Kidney epithelial cell (primary cell): ENCODE measurements around the gene ACP3. TPM values are rescaled to one million over a fixed set of nuclear protein-coding genes. Genes with fewer than 3 reads are reported as not detected.

Experiments used
- DNase-seq: peaks from one replicate; pipeline ENCODE4 v3.0.0-alpha.2; 2010; ENCODE audit warnings: low read depth
- H3K27me3 ChIP-seq: 2 replicates; pipeline ENCODE4 v1.6.0; 2011; ENCODE audit warnings: low read length; ENCODE audit not compliant: control insufficient read depth, insufficient read depth
- H3K36me3 ChIP-seq: 2 replicates; pipeline ENCODE4 v1.5.1; 2011; ENCODE audit warnings: low read length; ENCODE audit not compliant: control insufficient read depth, insufficient read depth
- H3K4me3 ChIP-seq: 2 replicates; pipeline ENCODE4 v1.5.1; 2011; ENCODE audit warnings: low read depth, mild to moderate bottlenecking, control low read depth, low read length
- CTCF ChIP-seq: IDR thresholded peaks from 2 replicates; pipeline ENCODE4 v1.5.1; 2011; ENCODE audit warnings: mild to moderate bottlenecking, moderate library complexity, low read length, control low read depth, inconsistent platforms; ENCODE audit not compliant: insufficient read depth, poor library complexity, severe bottlenecking
- total RNA-seq: library from RNA; depleted of rRNA; stranded (reverse); fragments of >200 nt; gene quantifications from 2 replicates; pipeline ENCODE4 v1.2.3, GENCODE V29; 2015

ACP3 gene
- total RNA-seq, 1 donor from 2014 or later, result 0.46 TPM

DNA sequence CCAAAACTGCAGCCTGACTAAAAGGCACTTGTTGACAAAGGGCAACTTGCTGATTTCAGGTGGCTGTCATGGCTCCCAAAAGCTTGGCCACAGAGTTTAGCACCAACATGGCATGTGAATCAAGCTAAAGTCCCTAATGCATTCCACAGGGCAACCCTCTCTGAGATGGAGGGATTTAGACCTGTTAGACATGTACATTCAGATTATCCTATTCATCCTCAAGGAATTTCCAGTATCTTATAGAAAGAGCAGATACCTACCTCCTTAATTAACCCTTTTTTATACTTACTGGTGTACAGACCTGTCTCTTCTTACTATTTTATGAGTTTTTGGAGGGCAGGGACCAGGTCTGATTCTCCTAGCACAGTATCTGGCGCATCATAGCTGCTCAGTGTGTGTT, 31.3 kb downstream of the ACP3 start:
- TF ChIP-seq CTCF, result no peak
- no peaks in the 10 kb centered on the region for H3K36me3 ChIP-seq
- no peak overlapping the region for H3K4me3 ChIP-seq
- DNase-seq, result no peak
- H3K27me3 ChIP-seq, result no peaks in the 10 kb centered on the region

DNA sequence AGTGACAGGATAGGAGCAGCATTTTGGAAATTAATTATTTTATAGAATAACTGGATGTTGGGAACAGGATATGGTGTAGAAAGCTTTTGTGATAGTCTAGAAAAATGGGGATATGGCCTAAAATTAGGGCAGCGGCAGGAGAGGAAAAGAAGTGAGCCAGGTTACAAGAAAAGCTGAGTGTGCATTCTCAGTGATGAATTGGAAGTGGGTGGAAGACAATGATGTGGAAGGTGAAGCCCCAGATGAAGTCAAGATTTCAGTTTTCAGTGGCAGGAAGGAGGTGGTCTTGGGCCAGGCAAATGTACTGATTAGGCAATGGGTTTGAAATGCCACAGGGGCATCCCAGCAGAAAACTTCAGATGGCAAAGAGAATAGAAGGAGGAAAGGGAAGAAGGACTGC, 33.6 kb downstream of the ACP3 start:
- TF ChIP-seq CTCF, result no peak
- no peak overlapping the region for H3K4me3 ChIP-seq
- H3K27me3 ChIP-seq, result no peaks in the 10 kb centered on the region
- DNase-seq, result no peak
- no peaks in the 10 kb centered on the region for H3K36me3 ChIP-seq

- H3K27me3 ChIP-seq, result no peaks in the 10 kb centered on the region
- no peak overlapping the region for H3K4me3 ChIP-seq
- TF ChIP-seq CTCF, result no peak
- no peak for DNase-seq
- no peaks in the 10 kb centered on the region for H3K36me3 ChIP-seq
These were observed 34.1 kb downstream of the ACP3 start for GRCh38 chr3:132351222-132351806.

GRCh38 chr3:132352556-132353143, 35.4 kb downstream of the ACP3 start:
- peak; percentile 25 for DNase-seq

DNA sequence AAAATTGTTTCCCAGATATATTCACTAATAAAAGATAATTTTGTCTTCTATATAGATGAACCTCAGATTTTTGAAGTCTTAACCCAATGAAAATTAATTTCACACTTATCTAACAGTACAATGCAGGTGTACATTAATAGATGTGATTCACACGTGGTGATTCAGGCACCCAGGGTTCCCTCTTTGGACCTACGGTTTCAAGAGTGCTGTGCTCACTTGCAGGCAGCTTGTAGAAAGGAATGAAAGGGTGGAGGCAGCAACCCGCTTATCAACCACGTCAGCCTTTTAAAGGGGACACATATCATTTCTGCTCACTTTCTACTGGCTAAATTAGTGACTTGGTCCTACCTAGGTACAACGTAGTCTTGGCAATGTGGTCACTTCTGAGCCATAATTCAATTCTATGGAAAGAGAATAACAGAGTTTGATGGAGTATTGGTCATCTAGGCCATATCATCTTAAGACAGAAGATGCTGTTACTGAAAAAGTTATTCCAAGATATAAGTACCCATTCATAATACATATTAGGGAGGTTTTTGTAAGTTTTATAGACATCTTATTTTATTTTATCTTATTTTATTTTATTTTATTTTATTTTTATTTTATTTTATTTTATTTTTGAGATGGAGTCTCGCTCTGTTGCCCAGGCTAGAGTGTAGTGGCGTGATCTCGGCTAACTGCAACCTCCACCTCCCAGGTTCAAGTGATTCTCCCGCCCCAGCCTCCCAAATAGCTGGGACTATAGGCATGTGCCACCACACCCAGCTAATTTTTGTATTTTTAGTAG, 37.9 kb downstream of the ACP3 start:
- no peaks in the 10 kb centered on the region for H3K36me3 ChIP-seq
- DNase-seq, result peak; percentile 10
- TF ChIP-seq CTCF, result no peak
- no peaks in the 10 kb centered on the region for H3K27me3 ChIP-seq
- H3K4me3 ChIP-seq, result no peak overlapping the region

More at GRCh38 chr3:132352556-132353143, 35.4 kb downstream of the ACP3 start:
- Histone ChIP-seq H3K36me3 (no peaks in the 10 kb centered on the region), H3K4me3 (no peak overlapping the region), H3K27me3 (no peaks in the 10 kb centered on the region)
- peak; percentile 87 for TF ChIP-seq CTCF
